Stomach (tissue), 9 donors: ENCODE results near the gene CCSER1. TPM values are rescaled to one million over a fixed set of nuclear protein-coding genes. Genes with fewer than 3 reads are reported as not detected.
"Not testable (repeated sequence)": the region's sequence is repeated elsewhere in the genome, so short reads cannot be mapped to it uniquely, and the experiment has no call there.

Source experiments
- DNase-seq, 2 donors: peaks; one replicate each; pipeline versions ENCODE4 v3.0.0 to v3.0.0-alpha.2; 2013 to 2019
- H3K27ac ChIP-seq, 5 donors: fragments of 200-600 bp in 4 of 5; sonication (generic) in 4 of 5; one replicate each; pipeline ENCODE4 v1.5.1; 2013 to 2019; ENCODE audit warnings: mild to moderate bottlenecking in 1 of 5, moderate library complexity in 1 of 5
- H3K27me3 ChIP-seq, 3 donors: fragments of 200-600 bp; sonication (generic); one replicate each; pipeline ENCODE4 v1.5.1; 2017 to 2019; ENCODE audit warnings: mixed run types in 1 of 3
- H3K36me3 ChIP-seq, 4 donors: fragments of 200-600 bp; sonication (generic); 1 replicate in 3 of 4; 2 replicates in 1 of 4; pipeline ENCODE4 v1.5.1; 2016 to 2019
- H3K4me1 ChIP-seq, 4 donors: fragments of 200-600 bp; sonication (generic); one replicate each; pipeline ENCODE4 v1.5.1; 2016 to 2019
- H3K4me3 ChIP-seq, 4 donors: fragments of 200-600 bp; sonication (generic) in 3 of 4; one replicate each; pipeline ENCODE4 v1.5.1; 2016 to 2019; ENCODE audit warnings: mild to moderate bottlenecking in 1 of 4
- H3K9me3 ChIP-seq, 4 donors: fragments of 200-600 bp; sonication (generic); one replicate each; pipeline ENCODE4 v1.5.1; 2016 to 2019
- EP300 ChIP-seq: sonication (generic); formaldehyde crosslinking; IDR thresholded peaks from one replicate; pipeline ENCODE4 v1.6.1; 2017; ENCODE audit warnings: antibody characterized with exemption
- POLR2A ChIP-seq, 4 donors: fragments of 450-650 bp; IDR thresholded peaks; one replicate each; pipeline ENCODE4 v1.6.1; 2016; ENCODE audit warnings: antibody characterized with exemption in 4 of 4, control low read depth in 2 of 4, mild to moderate bottlenecking in 1 of 4, moderate library complexity in 1 of 4
- POLR2AphosphoS5 ChIP-seq, 3 donors: sonication (generic); formaldehyde crosslinking; IDR thresholded peaks; one replicate each; pipeline ENCODE4 v1.6.1; 2016; ENCODE audit warnings: antibody characterized with exemption in 3 of 3
- WGBS, 5 donors: extraction: QIAGEN DNeasy Blood & Tissue Kit in 3 of 5; methylation state at CpG; one replicate each; pipeline versions ENCODE4 v1.1.5 to v1.1.7; 2013 to 2018; 5-methylcytosine and 5-hydroxymethylcytosine counted together
- intact Hi-C: fragments of 100-400 bp; cut with DNase I; formaldehyde crosslinking; loops from one replicate; pipeline ENCODE4 v1.15.1; 2023; ENCODE audit warnings: low total_unique reads
- polyA plus RNA-seq, 3 donors: library from polyadenylated mRNA; stranded (reverse); fragments of 200-250 nt; gene quantifications; one replicate each; pipeline ENCODE4 v1.2.3, GENCODE V29; 2013
- total RNA-seq, 5 donors: library from RNA; depleted of rRNA; stranded (reverse); fragments of >200 nt; gene quantifications; one replicate each; pipeline versions ENCODE4 v1.1.0 to v1.2.3, GENCODE V29; 2014 to 2016
- TF ChIP-seq, protein P1 (sequence below), 7 experiments: fragments of 450-650 bp in 4 of 7; fragments of 200-600 bp in 3 of 7; sonication (generic) in 3 of 7; IDR thresholded peaks; one replicate each; pipeline ENCODE4 v1.5.1; 2016 to 2019; ENCODE audit warnings: antibody characterized with exemption in 7 of 7, control low read depth in 2 of 7, mild to moderate bottlenecking in 1 of 7
- donor health status: healthy with polysubstance abuse.
- donor health status: Bipolar disorder and iron deficiency.
- donor health status: healthy.

CCSER1 gene
- total and polyA plus RNA-seq, 8 donors: 0.33 to 149 (median 15.2) TPM

GRCh38 chr4:91611782-91612181 lies 1484.6 kb downstream of the CCSER1 start:
- H3K9me3 ChIP-seq: peaks cover 0 to 10% (median 0%) of the 10 kb centered on the region in 4 donors
- no peaks in the 10 kb centered on the region for H3K27me3 ChIP-seq
- no peaks in the 10 kb centered on the region for H3K4me1 ChIP-seq
- H3K4me3 ChIP-seq: no peak overlapping the region
- H3K36me3 ChIP-seq: no peaks in the 10 kb centered on the region
- no peak for TF ChIP-seq EP300
- no peak for TF ChIP-seq POLR2A (IDR thresholded peaks at IDR 0.05)
- TF ChIP-seq, protein P1, sequence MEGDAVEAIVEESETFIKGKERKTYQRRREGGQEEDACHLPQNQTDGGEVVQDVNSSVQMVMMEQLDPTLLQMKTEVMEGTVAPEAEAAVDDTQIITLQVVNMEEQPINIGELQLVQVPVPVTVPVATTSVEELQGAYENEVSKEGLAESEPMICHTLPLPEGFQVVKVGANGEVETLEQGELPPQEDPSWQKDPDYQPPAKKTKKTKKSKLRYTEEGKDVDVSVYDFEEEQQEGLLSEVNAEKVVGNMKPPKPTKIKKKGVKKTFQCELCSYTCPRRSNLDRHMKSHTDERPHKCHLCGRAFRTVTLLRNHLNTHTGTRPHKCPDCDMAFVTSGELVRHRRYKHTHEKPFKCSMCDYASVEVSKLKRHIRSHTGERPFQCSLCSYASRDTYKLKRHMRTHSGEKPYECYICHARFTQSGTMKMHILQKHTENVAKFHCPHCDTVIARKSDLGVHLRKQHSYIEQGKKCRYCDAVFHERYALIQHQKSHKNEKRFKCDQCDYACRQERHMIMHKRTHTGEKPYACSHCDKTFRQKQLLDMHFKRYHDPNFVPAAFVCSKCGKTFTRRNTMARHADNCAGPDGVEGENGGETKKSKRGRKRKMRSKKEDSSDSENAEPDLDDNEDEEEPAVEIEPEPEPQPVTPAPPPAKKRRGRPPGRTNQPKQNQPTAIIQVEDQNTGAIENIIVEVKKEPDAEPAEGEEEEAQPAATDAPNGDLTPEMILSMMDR (IDR thresholded peaks at IDR 0.05): no peak
- no peak for TF ChIP-seq POLR2AphosphoS5 (IDR thresholded peaks at IDR 0.05)
- WGBS, 5 donors: 81 to 94% (median 85%) methylated on average over 5 of the region's 5 CpGs
- intact Hi-C loops: no loop called here
- H3K27ac ChIP-seq: no peak overlapping the region
- DNase-seq: no peak

- H3K27ac ChIP-seq: no peak overlapping the region
- whole genome bisulfite sequencing, 5 donors: 90 to 96% (median 95%) methylated on average over 1 of the region's 1 CpG
- DNase-seq: no peak
- TF ChIP-seq POLR2AphosphoS5 (IDR thresholded peaks at IDR 0.05): no peak
- TF ChIP-seq, protein P1 (IDR thresholded peaks at IDR 0.05): no peak
- no peak for TF ChIP-seq POLR2A (IDR thresholded peaks at IDR 0.05)
- no peak for TF ChIP-seq EP300
- intact Hi-C loops: no loop called here
- no peaks in the 10 kb centered on the region for H3K9me3 ChIP-seq
- H3K27me3 ChIP-seq: no peaks in the 10 kb centered on the region
- no peaks in the 10 kb centered on the region for H3K36me3 ChIP-seq
- H3K4me3 ChIP-seq: no peak overlapping the region
- no peaks in the 10 kb centered on the region for H3K4me1 ChIP-seq
These were observed 1493.8 kb downstream of the CCSER1 start for GRCh38 chr4:91620952-91621351.

GRCh38 chr4:91621446-91621845 lies 1494.3 kb downstream of the CCSER1 start:
- no peak for TF ChIP-seq POLR2A (IDR thresholded peaks at IDR 0.05)
- no peak for TF ChIP-seq POLR2AphosphoS5 (IDR thresholded peaks at IDR 0.05)
- no peak for TF ChIP-seq EP300
- TF ChIP-seq, protein P1 (IDR thresholded peaks at IDR 0.05): no peak
- WGBS, 5 donors: 69 to 91% (median 83%) methylated on average over 1 of the region's 1 CpG
- H3K4me3 ChIP-seq: no peak overlapping the region
- H3K4me1 ChIP-seq: no peaks in the 10 kb centered on the region
- no peaks in the 10 kb centered on the region for H3K36me3 ChIP-seq
- intact Hi-C loops: no loop called here
- H3K27me3 ChIP-seq: no peaks in the 10 kb centered on the region
- DNase-seq: no peak
- H3K9me3 ChIP-seq: no peaks in the 10 kb centered on the region
- no peak overlapping the region for H3K27ac ChIP-seq

DNA sequence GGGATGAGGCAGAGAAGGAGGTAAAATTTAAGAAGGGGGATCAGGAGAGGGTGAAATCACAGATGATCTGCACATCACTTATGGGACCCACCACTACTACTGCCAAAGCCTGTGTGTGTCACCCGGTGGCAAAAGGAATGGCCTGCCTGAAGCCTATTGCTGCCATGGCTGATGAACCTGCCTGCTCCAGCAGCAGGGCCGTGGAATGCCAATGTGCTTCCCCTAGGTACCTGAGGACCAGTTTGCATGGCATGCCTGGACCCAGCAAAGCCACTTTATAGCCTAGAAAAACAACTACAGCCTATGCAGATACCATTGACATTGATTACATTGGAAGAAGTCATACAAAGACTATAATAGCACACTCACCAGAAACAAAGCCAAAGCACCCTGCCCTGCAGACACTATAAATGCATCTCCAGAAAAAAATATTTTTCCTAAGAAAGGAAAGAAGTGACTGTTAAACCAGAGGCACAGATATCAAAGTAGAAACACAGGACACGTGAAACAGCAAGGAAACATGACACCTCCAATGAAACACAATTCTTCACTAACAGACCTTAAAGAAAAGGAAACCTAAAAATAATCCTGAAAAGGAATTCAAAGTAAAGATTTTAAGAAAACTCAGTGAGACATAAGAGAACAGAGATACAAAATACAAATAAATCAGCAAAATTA lies 1495.9 kb downstream of the CCSER1 start:
- H3K9me3 ChIP-seq: no peaks in the 10 kb centered on the region
- H3K4me3 ChIP-seq: no peak overlapping the region
- TF ChIP-seq POLR2AphosphoS5 (IDR thresholded peaks at IDR 0.05) (no peak), POLR2A (IDR thresholded peaks at IDR 0.05) (no peak), EP300 (no peak)
- TF ChIP-seq, protein P1 (IDR thresholded peaks at IDR 0.05): no peak
- H3K27me3 ChIP-seq: no peaks in the 10 kb centered on the region
- no peaks in the 10 kb centered on the region for H3K36me3 ChIP-seq
- WGBS, 5 donors: 59 to 72% (median 69%) methylated on average over 3 of the region's 3 CpGs
- H3K27ac ChIP-seq: no peak overlapping the region
- DNase-seq: no peak
- H3K4me1 ChIP-seq: no peaks in the 10 kb centered on the region
- intact Hi-C loops: no loop called here

- WGBS, 5 donors: 80 to 89% (median 84%) methylated on average over 4 of the region's 4 CpGs
- DNase-seq, H3K36me3 ChIP-seq, H3K4me3 ChIP-seq, H3K27me3 ChIP-seq, intact Hi-C loops, H3K9me3 ChIP-seq, H3K4me1 ChIP-seq, H3K27ac ChIP-seq: not testable (repeated sequence)
These were observed 1496.4 kb downstream of the CCSER1 start for GRCh38 chr4:91623603-91623967.
